Raji (cell line): ENCODE results near the gene ADAMTS7.

ENCODE experiments used
- POLR2A ChIP-seq: IDR thresholded peaks from 2 replicates; pipeline ENCODE4 v1.6.1; 2011; ENCODE audit warnings: low read depth, low read length, control low read depth; ENCODE audit not compliant: insufficient read depth

ADAMTS7 gene, protein sequence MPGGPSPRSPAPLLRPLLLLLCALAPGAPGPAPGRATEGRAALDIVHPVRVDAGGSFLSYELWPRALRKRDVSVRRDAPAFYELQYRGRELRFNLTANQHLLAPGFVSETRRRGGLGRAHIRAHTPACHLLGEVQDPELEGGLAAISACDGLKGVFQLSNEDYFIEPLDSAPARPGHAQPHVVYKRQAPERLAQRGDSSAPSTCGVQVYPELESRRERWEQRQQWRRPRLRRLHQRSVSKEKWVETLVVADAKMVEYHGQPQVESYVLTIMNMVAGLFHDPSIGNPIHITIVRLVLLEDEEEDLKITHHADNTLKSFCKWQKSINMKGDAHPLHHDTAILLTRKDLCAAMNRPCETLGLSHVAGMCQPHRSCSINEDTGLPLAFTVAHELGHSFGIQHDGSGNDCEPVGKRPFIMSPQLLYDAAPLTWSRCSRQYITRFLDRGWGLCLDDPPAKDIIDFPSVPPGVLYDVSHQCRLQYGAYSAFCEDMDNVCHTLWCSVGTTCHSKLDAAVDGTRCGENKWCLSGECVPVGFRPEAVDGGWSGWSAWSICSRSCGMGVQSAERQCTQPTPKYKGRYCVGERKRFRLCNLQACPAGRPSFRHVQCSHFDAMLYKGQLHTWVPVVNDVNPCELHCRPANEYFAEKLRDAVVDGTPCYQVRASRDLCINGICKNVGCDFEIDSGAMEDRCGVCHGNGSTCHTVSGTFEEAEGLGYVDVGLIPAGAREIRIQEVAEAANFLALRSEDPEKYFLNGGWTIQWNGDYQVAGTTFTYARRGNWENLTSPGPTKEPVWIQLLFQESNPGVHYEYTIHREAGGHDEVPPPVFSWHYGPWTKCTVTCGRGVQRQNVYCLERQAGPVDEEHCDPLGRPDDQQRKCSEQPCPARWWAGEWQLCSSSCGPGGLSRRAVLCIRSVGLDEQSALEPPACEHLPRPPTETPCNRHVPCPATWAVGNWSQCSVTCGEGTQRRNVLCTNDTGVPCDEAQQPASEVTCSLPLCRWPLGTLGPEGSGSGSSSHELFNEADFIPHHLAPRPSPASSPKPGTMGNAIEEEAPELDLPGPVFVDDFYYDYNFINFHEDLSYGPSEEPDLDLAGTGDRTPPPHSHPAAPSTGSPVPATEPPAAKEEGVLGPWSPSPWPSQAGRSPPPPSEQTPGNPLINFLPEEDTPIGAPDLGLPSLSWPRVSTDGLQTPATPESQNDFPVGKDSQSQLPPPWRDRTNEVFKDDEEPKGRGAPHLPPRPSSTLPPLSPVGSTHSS (N-terminal part only)

DNA sequence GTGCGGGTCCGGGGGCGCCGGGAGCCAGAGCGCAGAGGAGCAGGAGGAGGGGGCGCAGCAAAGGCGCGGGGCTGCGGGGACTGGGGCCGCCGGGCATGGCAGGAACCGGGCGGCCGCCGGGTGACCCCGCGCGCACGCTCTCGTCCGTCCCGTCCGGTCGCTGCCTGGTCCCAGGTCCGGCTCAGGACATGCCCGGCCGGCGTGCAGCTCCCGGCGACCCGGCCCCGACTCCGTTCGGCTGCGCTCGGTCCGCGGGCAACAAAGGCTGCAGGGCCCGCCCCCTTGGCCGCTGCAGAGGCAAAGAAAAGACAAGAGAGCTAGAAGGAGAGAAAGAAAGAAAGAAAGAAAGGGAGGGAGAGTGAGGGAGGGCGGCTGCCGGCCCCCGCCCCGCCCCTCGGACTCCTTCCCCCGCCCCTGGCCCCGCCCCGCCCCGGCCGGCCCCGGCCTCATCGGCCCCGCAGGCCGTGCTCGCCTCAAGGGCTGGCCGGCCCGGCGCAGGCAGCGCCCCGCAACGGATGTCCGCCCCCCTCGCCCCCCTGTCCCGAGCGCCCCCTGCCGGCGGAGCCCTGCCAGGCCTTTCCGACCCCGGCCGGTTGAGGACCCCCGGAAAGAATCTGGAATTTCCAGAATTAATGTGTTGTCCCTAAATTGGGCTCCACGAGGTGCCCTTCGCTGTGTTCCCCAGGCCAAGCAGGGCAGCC, at the start of gene ADAMTS7:
ADAMTS7 (minus strand) TSS at position 341 of the 701 bp plus-strand sequence; CDS start at position 97, 244 bp downstream.
- no peak for TF ChIP-seq POLR2A

DNA sequence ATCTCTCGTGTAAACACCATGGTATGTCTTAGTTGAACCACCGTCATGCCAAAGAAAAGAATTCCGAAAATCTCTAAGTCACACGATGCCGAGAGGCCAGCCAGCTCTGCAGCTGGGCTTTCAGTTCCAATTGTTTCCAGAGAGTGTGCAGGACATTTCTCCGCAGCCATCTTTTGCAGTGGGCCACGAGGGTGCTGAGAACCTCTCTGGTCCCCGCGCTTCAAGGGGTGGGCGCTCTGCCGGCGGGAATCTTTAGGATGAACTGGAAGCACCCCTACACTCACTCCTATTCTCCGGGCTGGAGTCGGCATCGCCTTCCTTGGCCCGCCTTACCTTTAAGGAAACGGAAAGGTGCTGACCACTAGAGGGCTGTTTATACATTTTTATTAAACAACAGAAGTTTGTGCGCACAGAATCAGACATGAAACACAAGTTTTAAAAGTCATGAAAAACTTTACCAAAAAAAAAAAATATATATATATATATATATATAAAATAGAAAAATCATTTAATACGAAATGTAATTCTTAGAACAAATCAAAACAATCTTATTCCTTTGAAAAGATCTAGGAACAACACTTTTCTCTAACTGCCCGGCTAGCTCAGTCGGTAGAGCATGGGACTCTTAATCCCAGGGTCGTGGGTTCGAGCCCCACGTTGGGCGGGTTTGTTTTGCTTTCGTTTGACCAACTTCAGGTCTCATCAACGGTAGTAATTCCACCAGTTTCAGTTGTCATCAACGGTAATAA, 48.9 kb upstream of the ADAMTS7 start:
- no peak for TF ChIP-seq POLR2A

DNA sequence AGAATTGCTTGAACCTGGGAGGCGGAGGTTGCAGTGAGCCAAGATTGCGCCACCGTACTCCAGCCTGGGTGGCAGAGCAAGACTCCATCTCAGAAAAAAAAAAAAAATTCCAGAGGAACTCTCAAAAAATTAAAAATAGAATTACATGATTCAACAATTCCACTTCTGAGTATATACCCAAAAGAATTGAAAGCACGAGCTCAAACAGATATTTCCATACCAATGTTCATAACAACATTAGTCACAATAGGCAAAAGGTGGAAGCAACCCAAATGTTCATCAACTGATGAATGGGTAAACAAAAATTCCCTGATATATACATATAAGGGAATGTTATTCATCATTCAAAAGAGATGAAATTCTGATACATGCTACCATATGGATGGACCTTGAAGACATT, 44.5 kb upstream of the ADAMTS7 start:
- no peak for TF ChIP-seq POLR2A

DNA sequence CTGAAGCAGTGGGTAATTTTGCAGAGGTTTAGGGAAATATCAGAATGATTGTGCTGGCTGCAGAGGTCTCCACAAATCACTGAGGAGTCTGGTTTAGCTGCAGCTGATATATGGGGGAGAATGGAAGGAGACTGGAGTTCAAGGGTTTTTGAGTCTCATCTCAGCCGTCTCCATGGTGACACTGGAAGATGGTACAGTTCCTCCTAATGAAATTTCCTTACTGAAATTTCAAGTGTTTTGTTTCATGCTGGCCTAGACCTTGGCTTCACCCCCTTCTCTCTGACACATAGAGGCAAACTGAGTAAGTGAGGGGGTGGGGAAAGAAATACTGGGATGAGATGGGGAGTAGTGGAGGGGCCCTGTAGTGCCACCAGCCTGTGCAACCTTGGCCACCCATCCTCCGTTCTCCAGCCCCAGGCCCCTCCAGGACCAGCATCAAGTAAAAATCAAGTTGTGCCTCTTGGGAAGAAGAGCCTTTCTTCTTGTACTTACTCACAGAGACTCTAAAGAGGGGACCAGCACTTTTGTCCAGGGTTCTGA, 43.6 kb upstream of the ADAMTS7 start:
- TF ChIP-seq POLR2A, result no peak

DNA sequence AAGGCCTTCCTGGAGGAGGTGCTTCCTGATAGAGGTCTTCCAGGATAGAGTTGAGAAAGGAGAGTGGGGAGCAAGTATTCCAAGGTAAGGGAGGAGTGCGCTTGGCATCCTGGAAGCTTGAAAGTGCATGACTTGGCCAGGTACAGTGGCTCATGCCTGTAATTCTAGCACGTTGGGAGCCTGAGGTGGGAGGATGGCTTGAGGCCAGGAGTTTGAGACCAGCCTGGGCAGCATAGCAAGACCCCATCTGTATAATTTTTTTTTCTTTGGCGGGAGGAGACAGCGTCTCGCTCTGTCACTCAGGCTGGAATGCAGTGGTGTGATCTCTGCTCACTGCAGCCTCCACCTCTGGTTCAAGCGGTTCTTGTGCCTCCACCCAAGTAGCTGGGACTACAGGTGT, 42.2 kb upstream of the ADAMTS7 start:
- TF ChIP-seq POLR2A, result no peak

DNA sequence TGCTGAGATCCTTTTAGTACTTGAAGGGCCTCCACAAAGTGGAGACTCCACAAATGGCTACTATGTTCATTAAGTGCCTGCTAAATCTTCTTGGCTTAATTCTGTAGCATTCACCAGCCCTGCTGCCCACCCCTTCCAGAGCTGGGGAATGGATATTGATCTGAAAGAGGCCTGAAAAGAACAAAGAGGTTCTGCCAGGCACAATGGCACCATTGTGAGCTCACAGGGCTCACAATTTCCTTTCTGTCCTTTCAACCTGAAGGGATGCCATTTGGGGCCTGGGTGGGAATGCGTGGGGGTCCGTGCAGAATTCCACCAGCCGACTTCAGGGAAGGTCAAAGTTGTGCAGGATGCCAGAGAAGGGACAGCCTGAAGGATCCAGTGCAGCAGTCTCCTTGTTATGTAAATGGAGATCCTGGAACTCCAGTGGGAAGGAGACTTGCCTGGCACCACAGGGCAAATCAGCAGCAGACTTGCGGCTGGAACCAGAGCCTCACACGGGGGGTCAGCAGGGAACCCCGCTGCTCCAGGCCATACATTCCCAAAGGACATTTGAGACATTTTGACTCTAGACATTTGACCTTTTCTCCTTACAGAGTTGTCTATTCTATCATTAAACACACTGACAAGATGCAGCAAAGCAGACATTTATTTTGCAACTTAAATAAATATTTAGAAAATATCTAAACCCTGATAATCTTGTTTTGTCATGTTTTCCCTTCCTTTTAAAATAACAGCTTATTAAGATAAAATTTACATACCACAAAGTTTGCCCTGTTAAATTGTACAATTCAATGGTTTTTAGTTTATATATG, 39.9 kb upstream of the ADAMTS7 start:
- no peak for TF ChIP-seq POLR2A

DNA sequence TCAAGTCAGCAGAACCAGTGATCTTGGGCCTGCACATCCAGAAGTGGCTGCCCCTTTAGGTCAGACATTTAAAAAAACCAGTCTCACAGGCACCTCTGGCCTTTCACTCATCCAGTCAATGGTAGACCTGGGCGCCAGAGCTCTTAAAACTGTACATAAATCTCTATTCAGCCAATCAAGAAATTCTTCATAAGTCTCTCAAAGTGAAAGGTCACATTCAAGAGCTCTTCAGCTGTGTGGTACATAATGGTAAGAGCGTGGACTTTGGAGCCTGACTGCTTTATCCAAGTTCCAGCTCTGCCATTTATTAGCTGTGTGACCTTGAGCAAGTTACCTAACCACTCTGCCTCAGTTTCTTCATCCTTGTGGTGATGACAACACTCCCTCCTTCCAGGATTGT, 39.1 kb upstream of the ADAMTS7 start:
- TF ChIP-seq POLR2A, result no peak

DNA sequence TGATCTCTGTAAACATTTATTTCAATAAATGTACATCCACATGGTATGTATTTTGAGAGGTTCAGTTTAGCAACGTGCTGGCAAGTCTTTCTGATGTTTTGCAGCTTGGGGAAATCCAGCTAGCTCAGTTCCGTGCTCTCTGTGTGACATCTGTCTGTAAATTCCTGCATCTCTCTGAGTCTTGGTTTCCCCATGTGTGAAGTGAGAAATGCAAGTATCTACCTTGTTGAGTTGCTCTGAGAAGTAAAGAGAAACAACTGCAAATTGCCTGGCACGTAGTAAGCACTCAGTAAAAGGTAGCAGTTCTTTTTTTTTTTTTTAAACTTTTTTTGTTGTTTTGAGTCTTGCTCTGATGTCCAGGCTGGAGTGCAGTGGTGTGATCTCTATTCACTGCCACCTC, 31.3 kb upstream of the ADAMTS7 start:
- no peak for TF ChIP-seq POLR2A

DNA sequence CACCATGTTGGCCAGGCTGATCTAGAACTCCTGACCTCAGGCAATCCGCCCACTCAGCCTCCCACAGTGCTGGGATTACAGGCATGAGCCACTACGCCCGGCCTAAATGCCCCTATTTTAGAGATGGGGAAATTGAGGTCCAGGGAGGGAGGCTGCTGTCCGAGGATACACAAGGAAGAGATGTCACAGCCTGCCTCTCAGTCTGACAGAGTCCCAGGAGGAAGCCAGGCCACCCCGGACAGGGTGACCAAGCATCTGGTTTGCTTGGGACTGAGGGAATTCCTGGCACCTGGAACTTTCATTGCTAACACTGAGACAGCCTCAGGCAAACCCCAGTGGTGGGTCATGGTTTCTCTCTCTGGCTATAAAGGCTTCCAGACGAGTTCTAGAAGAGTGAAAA, 30.6 kb upstream of the ADAMTS7 start:
- TF ChIP-seq POLR2A, result no peak

DNA sequence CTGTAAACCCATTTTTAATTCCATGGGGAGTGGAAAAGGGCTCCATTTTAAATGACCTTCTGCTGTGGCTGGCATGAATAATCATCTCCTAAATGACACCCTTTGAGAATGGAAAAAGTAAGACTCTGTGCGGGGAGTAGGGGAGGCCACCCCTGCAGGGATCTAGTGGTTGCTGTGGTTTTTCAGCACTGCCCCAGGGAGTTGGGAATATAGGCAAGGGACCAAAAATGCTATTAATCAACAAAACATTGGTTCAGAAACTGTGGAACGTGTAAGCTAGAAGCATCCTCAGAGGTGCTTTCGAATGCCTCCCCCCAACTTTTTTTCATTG, 30.1 kb upstream of the ADAMTS7 start:
- no peak for TF ChIP-seq POLR2A

DNA sequence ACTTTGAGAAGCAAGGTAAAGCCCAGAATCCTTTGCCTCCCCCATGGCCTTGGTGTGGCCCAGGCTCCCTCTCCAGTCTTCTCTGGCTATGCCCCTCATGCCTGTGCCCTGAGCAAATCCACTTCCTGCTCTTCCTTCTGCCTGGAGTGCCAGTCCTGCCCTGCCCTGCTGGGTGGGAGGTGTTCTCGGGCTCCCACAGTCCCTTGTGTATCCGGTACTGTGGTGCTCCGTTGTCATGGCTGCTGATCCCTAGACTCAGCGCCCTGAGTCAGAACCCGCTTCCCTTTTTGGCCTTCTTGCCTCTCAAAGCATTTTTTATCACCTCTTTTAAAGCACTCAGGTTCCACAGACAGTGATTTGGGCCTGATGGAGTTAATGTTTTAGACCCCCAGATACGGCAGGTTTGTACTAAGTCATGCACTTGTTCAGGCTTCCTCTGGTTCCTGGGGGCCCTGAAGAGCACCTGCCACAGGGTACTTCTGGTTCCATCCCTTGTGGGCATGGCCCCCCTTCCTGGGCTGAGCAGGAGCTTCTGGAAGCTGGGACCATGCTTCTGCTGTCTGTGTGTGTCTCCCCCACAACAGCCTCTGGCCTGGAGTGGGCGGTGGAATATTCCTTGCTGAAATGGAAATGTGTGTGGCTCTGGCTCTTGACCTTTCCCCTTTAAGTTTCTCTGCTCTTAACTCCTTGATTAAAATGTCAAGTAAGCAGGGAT, 29.6 kb upstream of the ADAMTS7 start:
- TF ChIP-seq POLR2A, result no peak

DNA sequence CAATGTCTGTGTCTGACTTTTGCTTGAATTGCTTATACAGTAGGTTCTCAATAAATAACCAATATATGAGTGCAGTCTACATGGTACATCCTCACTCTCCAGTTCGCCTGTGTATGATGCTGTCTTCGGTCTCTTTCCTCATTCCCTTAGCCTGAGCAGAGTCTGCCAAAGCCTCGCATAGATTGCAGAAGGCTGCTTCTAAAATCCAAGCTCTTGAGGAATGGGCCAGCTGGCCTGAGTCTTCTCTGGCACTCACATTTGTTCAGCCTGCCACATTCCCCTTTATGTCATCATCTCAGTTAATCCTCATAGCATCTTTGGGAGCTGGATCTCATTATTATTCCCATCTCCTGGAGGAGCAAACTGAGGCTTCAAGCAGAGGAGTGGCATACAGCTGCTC, 27.2 kb upstream of the ADAMTS7 start:
- TF ChIP-seq POLR2A, result no peak
